WTC11 (cell line): ENCODE measurements around the gene NOX3.

Source experiments
- TF ChIP-seq, protein P1 (sequence below): sonication (generic); formaldehyde crosslinking; IDR thresholded peaks from 2 replicates; pipeline ENCODE4 v1.8.1; 2022; ENCODE audit warnings: missing genetic modification reagents, borderline replicate concordance
- TF ChIP-seq, protein P2 (sequence below): fragments of 200-600 bp; IDR thresholded peaks from 2 replicates; pipeline ENCODE4 v1.8.0; 2022; ENCODE audit warnings: antibody characterized with exemption

DNA sequence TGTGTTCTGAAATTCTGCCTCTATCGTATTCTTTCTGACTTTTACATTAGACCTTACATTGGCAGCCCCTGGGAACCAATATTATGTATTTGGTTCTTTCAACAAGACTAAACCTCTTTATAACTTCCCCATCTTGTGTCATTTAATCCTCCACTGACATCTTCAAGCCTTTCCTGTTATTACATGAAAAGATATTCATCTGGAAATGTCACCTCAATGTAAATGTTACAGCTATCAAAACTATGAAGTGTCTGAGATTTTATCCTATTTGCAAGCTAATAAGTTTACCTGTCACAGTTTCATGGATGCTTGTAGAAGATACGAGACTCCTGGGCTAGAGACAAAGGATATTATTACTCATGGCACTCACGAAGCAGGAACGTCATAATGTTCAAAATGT, 43.9 kb upstream of the NOX3 start:
- TF ChIP-seq, protein P1, sequence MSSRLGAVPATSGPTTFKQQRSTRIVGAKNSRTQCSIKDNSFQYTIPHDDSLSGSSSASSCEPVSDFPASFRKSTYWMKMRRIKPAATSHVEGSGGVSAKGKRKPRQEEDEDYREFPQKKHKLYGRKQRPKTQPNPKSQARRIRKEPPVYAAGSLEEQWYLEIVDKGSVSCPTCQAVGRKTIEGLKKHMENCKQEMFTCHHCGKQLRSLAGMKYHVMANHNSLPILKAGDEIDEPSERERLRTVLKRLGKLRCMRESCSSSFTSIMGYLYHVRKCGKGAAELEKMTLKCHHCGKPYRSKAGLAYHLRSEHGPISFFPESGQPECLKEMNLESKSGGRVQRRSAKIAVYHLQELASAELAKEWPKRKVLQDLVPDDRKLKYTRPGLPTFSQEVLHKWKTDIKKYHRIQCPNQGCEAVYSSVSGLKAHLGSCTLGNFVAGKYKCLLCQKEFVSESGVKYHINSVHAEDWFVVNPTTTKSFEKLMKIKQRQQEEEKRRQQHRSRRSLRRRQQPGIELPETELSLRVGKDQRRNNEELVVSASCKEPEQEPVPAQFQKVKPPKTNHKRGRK (CRISPR knock-in tag), result no peak
- TF ChIP-seq, protein P2, sequence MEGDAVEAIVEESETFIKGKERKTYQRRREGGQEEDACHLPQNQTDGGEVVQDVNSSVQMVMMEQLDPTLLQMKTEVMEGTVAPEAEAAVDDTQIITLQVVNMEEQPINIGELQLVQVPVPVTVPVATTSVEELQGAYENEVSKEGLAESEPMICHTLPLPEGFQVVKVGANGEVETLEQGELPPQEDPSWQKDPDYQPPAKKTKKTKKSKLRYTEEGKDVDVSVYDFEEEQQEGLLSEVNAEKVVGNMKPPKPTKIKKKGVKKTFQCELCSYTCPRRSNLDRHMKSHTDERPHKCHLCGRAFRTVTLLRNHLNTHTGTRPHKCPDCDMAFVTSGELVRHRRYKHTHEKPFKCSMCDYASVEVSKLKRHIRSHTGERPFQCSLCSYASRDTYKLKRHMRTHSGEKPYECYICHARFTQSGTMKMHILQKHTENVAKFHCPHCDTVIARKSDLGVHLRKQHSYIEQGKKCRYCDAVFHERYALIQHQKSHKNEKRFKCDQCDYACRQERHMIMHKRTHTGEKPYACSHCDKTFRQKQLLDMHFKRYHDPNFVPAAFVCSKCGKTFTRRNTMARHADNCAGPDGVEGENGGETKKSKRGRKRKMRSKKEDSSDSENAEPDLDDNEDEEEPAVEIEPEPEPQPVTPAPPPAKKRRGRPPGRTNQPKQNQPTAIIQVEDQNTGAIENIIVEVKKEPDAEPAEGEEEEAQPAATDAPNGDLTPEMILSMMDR, result no peak
